Stimulated activated effector memory CD8-positive, alpha-beta T cell treated with anti-CD3 and anti-CD28 coated beads, Interleukin-12 subunit alpha, Interleukin-12 subunit beta, amount 100 ng/mL, for 72 hours (primary cell): Measurements from ENCODE around the gene IRF4.

ENCODE experiments used
- ATAC-seq: fragments of 150-1000 bp; cut with Tn5 transposase; 2 replicates; pipeline ENCODE4 v1.10.0; 2021
- DNase-seq, 2 donors: peaks; one replicate each; pipeline ENCODE4 v3.0.0; 2021 to 2022; ENCODE audit warnings: low spot score in 2 of 2
- H3K27ac Mint-ChIP-seq: one replicate; pipeline ENCODE4 v1.8.0; 2022; ENCODE audit warnings: mild to moderate bottlenecking, mixed read lengths
- H3K36me3 Mint-ChIP-seq: one replicate; pipeline ENCODE4 v1.8.0; 2022; ENCODE audit warnings: mild to moderate bottlenecking, mixed read lengths
- H3K4me1 Mint-ChIP-seq: one replicate; pipeline ENCODE4 v1.8.0; 2022; ENCODE audit warnings: mixed read lengths
- H3K4me3 Mint-ChIP-seq: one replicate; pipeline ENCODE4 v1.8.0; 2022; ENCODE audit warnings: mild to moderate bottlenecking, mixed read lengths
- H3K9me3 Mint-ChIP-seq: one replicate; pipeline ENCODE4 v1.8.0; 2022; ENCODE audit warnings: mixed read lengths

The IRF4 gene

GRCh38 chr6:403659-404655 is 12.4 kb downstream of the IRF4 start:
- no peak for DNase-seq
- H3K36me3 Mint-ChIP-seq, result peaks cover 100% of the 10 kb centered on the region

GRCh38 chr6:404685-405423 is 13.3 kb downstream of the IRF4 start:
- Mint-ChIP-seq H3K4me1 (peaks cover 68% of the 10 kb centered on the region), H3K4me3 (peak overlapping the region; percentile 96), H3K9me3 (no peaks in the 10 kb centered on the region), H3K27ac (peak overlapping the region; percentile 90), H3K36me3 (peaks cover 100% of the 10 kb centered on the region)
- DNase-seq (no peak), ATAC-seq (no peak)

More at GRCh38 chr6:403659-404655, 12.4 kb downstream of the IRF4 start:
- peak overlapping the region; percentile 96 for H3K4me3 Mint-ChIP-seq
- ATAC-seq, result peak; percentile 11
- peaks cover 74% of the 10 kb centered on the region for H3K4me1 Mint-ChIP-seq
- H3K27ac Mint-ChIP-seq, result peak overlapping the region; percentile 90
- H3K9me3 Mint-ChIP-seq, result no peaks in the 10 kb centered on the region

GRCh38 chr6:408148-408547 is 16.6 kb downstream of the IRF4 start:
- no peak for DNase-seq
- H3K4me1 Mint-ChIP-seq, result peaks cover 51% of the 10 kb centered on the region
- no peaks in the 10 kb centered on the region for H3K9me3 Mint-ChIP-seq
- no peak for ATAC-seq
- peak overlapping the region; percentile 87 for H3K27ac Mint-ChIP-seq
- H3K4me3 Mint-ChIP-seq, result no peak overlapping the region
- peaks cover 99% of the 10 kb centered on the region for H3K36me3 Mint-ChIP-seq

- Mint-ChIP-seq H3K4me1 (peaks cover 46% of the 10 kb centered on the region), H3K36me3 (peaks cover 94% of the 10 kb centered on the region), H3K27ac (peak overlapping the region; percentile 87), H3K9me3 (no peaks in the 10 kb centered on the region), H3K4me3 (no peak overlapping the region)
- DNase-seq, result no peak
- ATAC-seq, result no peak
Measured at GRCh38 chr6:408599-409102, 17.1 kb downstream of the IRF4 start.

- DNase-seq (no peak), ATAC-seq (no peak)
- peaks cover 86% of the 10 kb centered on the region for H3K36me3 Mint-ChIP-seq
- H3K4me1 Mint-ChIP-seq, result peaks cover 38% of the 10 kb centered on the region
- H3K27ac Mint-ChIP-seq, result peak overlapping the region; percentile 87
- peaks cover under 1% of the 10 kb centered on the region for H3K9me3 Mint-ChIP-seq
- H3K4me3 Mint-ChIP-seq, result no peak overlapping the region
Measured at GRCh38 chr6:409370-409972, 17.9 kb downstream of the IRF4 start.

- H3K9me3 Mint-ChIP-seq, result peaks cover 5% of the 10 kb centered on the region
- ATAC-seq, result peak; percentile 9
- no peak for DNase-seq
- H3K27ac Mint-ChIP-seq, result peak overlapping the region; percentile 87
- no peak overlapping the region for H3K4me3 Mint-ChIP-seq
- peaks cover 73% of the 10 kb centered on the region for H3K36me3 Mint-ChIP-seq
- H3K4me1 Mint-ChIP-seq, result peaks cover 29% of the 10 kb centered on the region
Measured at GRCh38 chr6:410555-411395, 19.2 kb downstream of the IRF4 start.

GRCh38 chr6:411402-412145 is 20.0 kb downstream of the IRF4 start:
- Mint-ChIP-seq H3K36me3 (peaks cover 65% of the 10 kb centered on the region), H3K4me1 (peaks cover 29% of the 10 kb centered on the region), H3K4me3 (no peak overlapping the region)

GRCh38 chr6:412146-412886 is 20.8 kb downstream of the IRF4 start:
- DNase-seq (no peak), ATAC-seq (peak; percentile 3)
- Mint-ChIP-seq H3K4me1 (peaks cover 29% of the 10 kb centered on the region), H3K4me3 (no peak overlapping the region), H3K27ac (peak overlapping the region; percentile 87), H3K9me3 (peaks cover 10% of the 10 kb centered on the region), H3K36me3 (peaks cover 58% of the 10 kb centered on the region)

More at GRCh38 chr6:411402-412145, 20.0 kb downstream of the IRF4 start:
- H3K9me3 Mint-ChIP-seq, result peaks cover 10% of the 10 kb centered on the region
- peak; percentile 35 for ATAC-seq
- peak overlapping the region; percentile 87 for H3K27ac Mint-ChIP-seq
- DNase-seq, result no peak

- Mint-ChIP-seq H3K27ac (no peak overlapping the region), H3K9me3 (peaks cover 10% of the 10 kb centered on the region), H3K4me1 (peaks cover 18% of the 10 kb centered on the region), H3K36me3 (peaks cover 36% of the 10 kb centered on the region), H3K4me3 (no peak overlapping the region)
- ATAC-seq, result peak; percentile 38
- DNase-seq, result no peak
Measured at GRCh38 chr6:414447-414846, 22.9 kb downstream of the IRF4 start.

GRCh38 chr6:415087-415486 is 23.5 kb downstream of the IRF4 start:
- Mint-ChIP-seq H3K4me1 (peaks cover 18% of the 10 kb centered on the region), H3K36me3 (peaks cover 30% of the 10 kb centered on the region)

GRCh38 chr6:421211-421610 is 29.7 kb downstream of the IRF4 start:
- Mint-ChIP-seq H3K27ac (no peak overlapping the region), H3K4me3 (no peak overlapping the region), H3K36me3 (no peaks in the 10 kb centered on the region), H3K4me1 (peaks cover 19% of the 10 kb centered on the region), H3K9me3 (peaks cover under 1% of the 10 kb centered on the region)
- DNase-seq, result no peak
- no peak for ATAC-seq

More at GRCh38 chr6:415087-415486, 23.5 kb downstream of the IRF4 start:
- DNase-seq (no peak), ATAC-seq (no peak)
- Mint-ChIP-seq H3K27ac (no peak overlapping the region), H3K4me3 (no peak overlapping the region), H3K9me3 (peaks cover 10% of the 10 kb centered on the region)

- no peaks in the 10 kb centered on the region for H3K9me3 Mint-ChIP-seq
- DNase-seq, result peak in 1 of 2 donors; percentile 74
- no peak overlapping the region for H3K27ac Mint-ChIP-seq
- H3K4me3 Mint-ChIP-seq, result no peak overlapping the region
- ATAC-seq, result peak; percentile 100
- H3K4me1 Mint-ChIP-seq, result peaks cover 19% of the 10 kb centered on the region
- no peaks in the 10 kb centered on the region for H3K36me3 Mint-ChIP-seq
Measured at GRCh38 chr6:422433-423054, 31.0 kb downstream of the IRF4 start.
